ENCODE results near the gene CPNE8.
A peak's percentile ranks its signal among the peaks of the same experiment; 100 is the strongest.

CPNE8 gene

DNA sequence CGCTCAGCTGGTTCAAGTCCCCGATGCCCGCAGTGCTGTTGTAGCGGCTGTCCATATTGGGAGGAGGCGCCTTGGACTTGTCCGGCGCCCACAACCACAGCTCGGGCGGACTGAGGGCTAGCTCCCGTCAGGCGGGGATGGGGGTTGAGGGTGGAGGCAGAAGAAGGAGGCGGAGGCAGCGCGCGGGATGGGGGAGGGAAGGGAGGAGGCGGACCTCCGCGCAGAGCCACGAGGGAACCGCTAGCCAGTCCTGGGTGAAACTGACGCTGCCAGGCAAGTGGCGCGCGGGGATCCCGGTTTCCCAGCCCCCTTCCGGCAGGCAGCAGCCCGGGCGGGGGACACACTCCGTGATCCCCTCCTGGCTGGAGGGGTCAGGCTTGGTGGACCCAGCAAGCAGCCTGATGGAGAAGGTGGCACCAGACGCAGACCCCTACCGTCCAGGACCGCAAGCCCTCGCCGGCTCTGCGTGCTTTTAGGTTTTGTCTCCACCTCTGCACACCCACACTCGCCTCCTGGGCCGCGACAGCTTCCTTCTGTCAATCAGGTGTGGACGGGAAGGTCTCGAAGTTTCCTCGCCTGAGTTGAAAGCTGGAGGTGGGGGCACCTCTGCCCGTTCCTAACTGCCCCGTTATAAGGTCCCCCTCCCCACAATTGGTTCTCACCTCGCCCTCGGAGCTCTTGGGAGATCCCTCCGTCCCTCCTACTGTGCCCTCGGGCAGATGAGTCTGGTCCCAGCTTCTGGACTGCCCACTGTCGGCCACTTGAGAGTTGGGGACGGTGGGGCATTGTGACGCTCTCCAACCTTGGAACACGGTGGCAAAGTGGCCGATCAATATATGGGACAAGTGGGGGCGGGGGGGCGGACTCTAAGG, at the start of gene CPNE8:
TSS of gene CPNE8 (minus strand) at position 112 of the 872 bp plus-strand sequence. CDS start at position 55, 57 bp downstream.
- FAIRE-seq (peak; percentile 54), DNase-seq (ENCODE audit: extremely low spot score, insufficient read length, low read depth) (peak; percentile 22)

DNA sequence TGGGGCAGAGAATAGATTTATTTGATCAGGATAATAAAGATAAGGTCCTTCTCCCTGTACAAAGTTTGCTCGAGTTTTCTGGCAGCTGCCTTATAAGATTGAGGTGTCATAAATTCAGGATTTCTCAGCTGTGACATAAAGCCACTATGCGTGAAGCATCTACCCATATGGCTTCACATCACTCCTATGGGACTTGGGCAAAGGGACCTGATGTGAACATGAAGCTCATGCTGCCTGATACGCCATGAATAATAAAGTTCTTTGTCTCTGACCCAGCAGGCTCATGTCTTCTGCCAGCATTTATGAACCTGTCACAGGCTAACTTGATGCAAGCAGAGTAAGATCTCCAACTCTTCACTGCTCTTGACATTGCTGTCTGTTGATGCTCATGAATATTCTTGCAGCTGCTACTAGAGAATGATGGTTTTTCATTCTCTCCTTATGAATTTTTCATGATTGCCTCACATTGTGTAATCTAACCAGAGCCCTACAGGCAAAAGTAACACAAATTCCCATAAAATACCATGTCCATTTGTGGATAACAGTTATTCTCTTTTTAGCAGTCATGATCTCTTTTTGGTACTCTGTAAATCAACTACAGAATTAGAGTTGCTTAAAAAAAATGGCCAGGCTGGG, 49.0 kb upstream of the CPNE8 start:
- no peak for DNase-seq (ENCODE audit: extremely low spot score, insufficient read length, low read depth)
- no peak for FAIRE-seq

DNA sequence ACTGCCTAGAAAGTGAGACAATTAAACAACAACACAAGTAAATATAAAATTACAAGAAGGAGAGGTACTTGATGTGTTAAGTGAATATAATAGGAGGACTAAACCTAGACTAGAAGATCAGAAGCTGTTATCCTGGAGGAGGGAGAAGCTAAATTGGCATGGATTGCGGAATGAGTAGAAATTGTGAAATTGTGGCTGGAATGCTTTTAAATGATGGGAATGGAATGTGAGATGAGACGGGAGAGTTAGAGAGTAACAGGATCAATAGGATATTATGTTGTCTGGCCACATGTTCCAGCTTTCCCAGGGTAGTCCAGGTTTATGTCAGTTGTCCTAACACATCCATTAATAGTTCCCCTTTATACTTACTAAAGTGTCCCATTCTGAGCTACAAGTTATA, 44.0 kb upstream of the CPNE8 start:
- no peak for DNase-seq (ENCODE audit: extremely low spot score, insufficient read length, low read depth)
- FAIRE-seq, result no peak

DNA sequence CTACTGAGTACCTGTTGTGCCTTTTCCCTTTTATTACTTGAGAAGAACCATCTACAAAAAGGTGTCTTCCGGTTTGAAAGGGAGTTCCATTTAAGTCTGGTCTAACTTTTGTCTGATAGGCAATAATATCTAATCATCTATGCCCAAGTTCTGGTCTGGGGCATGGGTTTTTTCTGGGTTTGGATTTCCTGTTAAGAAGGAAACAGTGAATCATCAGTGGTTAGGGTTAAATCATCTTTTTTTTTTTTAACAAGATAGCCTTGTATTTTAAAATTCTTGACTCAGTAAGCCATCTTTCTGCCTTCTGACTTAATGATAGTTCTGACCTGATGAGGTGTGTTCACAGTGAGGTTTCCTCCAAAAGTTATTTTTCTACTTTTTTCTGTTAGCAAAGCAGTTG, 29.3 kb upstream of the CPNE8 start:
- FAIRE-seq (no peak), DNase-seq (ENCODE audit: extremely low spot score, insufficient read length, low read depth) (no peak)

DNA sequence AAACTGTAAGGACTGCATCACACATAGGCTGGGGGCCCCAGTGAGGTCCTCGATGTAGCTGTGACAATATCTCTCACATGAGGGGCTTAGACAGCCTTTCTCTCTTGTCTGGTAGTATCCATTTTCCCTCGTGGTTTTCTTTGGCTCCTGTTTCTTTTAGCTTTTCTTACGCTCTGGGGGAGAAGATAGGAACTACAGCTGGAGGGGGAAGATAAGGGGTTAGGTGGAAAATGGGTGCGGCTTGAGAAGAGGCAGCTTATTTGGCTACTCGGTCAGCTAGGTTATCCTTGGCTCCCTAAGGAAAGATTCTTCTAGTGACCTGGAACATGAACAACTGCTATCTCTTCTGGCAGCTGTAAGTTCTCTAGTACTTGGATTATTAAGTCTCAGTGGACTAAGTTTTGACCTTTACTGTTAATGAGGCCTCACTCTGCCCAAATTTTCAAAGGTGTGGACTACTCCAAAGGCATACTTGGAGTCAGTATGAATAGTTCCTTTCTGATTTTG, 28.7 kb upstream of the CPNE8 start:
- DNase-seq (ENCODE audit: extremely low spot score, insufficient read length, low read depth) (no peak), FAIRE-seq (no peak)

DNA sequence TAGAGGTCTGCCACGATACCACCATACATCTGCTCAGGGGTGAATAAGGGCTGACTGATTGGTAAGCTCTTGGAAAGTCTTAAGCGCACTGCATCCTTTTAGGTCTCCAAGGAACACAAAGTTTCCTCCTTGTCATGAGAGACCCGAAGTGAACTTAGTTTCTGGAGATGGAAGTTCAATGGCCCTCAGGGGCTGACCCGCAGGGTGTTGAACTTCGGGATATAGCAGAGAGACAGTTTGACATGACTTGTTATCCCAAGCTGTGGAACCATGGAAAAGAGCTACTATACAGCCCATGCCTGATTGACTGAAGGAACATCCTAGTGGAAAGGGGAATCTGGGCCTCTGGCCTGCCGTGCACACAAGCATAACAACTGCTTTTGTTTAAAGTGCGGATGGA, 26.9 kb upstream of the CPNE8 start:
- no peak for FAIRE-seq
- DNase-seq (ENCODE audit: extremely low spot score, insufficient read length, low read depth), result no peak

DNA sequence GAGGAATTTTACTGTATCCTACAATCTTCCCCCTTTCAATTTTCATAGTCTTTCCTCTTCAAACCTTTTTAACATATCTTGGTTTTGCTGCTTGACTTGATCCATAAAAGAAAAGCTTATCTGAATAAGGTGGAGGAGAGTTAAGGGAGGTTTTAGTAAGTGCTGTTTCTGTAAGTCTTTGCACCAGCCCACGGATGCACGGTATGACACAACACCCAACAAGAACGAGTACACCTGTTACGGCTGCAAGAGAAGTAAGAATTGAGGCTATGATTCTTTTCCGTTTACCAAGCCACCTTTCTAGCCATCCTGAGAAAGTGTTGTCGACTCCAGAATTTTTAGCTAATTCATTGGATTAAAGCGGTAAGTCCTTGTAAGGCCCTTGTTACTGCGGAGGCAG, 26.1 kb upstream of the CPNE8 start:
- FAIRE-seq (no peak), DNase-seq (ENCODE audit: extremely low spot score, insufficient read length, low read depth) (no peak)

DNA sequence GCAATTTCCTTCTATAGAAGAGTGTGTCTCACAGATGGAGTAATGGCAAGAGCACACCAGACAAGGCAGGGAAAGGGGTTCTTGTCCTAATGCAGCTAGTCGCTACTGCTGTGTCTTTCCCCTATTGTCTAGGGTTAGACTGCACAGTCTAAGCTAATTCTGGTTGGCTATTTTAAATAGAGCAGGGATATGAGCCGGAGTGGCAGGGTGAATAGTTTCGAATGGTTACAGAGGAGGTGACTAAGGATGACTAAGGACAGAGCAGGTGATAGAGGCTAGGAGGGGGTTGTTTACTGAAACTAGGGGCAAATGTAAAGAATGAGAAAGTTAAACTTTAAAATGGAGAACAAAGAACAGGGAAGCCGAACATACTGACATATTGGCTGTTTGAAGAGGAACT, 25.6 kb upstream of the CPNE8 start:
- FAIRE-seq (no peak), DNase-seq (ENCODE audit: extremely low spot score, insufficient read length, low read depth) (no peak)

DNA sequence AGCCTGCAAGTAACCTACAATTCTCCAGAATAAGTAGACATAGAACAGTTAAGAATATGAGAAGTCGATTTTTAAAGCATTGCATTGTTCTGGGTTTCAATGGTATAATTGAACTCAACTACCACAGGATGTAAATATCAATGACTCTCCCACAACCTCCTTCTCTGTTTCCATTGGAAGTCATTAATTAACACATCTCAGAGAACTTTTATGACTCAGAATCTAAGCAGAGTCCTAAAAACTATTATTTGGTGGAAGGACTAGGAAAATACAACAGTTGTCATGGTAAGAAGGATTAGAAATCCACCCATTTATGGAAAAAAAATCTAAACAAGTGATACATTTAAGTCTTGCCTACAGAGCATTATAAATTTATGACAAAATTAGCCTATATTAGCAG, 21.1 kb upstream of the CPNE8 start:
- DNase-seq (ENCODE audit: extremely low spot score, insufficient read length, low read depth) (no peak), FAIRE-seq (no peak)

DNA sequence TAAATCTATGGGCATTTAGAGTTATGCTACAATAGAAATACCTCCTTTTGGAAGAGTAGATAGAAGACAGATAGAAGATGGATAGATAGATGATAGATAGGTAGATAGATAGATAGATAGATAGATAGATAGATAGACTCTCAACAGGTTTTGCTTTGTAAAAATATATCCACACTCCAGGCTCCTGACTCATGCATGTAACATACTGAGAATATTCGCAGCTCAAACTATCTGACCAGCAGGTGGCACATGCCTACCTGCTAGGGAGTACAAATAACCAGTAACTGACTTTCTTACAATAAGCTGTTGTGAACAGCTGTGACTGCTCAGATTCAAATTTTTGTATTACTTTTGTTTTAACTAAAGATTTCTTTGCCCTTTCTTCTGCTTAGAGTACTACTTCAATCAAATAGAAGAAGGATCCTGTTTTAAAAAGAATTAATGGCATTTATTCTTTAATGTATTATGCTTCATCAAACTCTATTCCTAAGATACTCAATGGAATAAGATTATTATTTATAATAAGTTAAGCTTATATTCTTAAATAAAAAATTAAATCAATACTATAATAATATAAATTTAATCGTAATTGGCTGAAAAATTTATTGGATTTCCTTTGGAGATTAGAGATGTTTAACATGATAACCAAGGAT, 15.8 kb upstream of the CPNE8 start:
- no peak for FAIRE-seq
- no peak for DNase-seq (ENCODE audit: extremely low spot score, insufficient read length, low read depth)

DNA sequence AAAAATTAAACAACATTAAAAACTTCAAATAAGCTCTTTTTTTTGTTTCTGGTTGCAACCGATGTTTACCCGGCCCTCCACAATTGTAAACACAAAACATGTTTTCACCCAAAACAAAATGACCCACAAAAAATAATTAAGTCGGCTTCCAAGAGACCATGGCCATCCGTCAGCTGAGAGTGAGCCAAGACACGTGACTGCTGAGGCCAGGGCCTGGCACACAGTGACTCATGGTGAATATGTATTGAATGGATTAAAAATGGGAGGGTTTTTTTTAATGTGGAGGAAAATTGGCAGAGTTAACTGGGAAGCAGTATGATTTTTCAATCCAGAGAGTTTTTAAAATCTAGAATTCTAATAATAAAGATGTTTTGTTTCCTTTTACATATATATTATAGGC, 13.8 kb upstream of the CPNE8 start:
- FAIRE-seq (no peak), DNase-seq (ENCODE audit: extremely low spot score, insufficient read length, low read depth) (no peak)

DNA sequence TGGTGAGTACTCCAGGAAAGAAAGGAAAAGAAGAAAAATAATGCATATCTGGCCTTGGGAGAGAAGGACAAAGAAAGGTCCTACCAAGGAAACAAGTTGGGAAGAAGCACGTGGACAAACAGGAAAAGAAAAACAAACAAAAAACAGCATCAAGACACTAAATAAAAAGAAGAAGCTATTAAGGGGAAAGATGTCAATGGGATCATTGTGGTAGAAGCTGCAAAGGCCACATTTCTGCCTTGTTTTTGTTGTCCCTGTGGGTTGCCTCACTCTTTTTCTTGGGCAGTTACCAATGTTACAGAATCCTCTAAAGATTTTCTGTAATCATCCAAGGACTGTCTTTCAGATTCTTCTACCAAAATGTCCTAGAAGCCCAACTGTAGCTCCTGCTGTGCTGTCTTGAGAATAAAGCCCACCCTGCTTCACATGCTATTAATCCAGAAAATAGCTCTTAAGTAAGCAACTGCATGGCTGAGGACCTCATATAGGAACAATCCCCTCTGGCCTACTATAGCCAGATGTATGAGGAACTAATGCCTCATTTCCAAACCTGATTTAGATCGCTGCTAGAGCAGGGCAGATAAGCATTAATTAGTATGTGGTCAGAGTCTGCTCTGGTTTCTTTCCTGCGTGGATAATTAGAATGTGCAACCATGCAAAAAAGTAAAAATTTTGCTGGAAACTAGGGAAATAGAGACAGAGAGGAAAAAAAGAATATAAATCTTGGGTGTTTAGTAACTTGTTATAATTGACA, 10.2 kb upstream of the CPNE8 start:
- FAIRE-seq (no peak), DNase-seq (ENCODE audit: extremely low spot score, insufficient read length, low read depth) (no peak)

DNA sequence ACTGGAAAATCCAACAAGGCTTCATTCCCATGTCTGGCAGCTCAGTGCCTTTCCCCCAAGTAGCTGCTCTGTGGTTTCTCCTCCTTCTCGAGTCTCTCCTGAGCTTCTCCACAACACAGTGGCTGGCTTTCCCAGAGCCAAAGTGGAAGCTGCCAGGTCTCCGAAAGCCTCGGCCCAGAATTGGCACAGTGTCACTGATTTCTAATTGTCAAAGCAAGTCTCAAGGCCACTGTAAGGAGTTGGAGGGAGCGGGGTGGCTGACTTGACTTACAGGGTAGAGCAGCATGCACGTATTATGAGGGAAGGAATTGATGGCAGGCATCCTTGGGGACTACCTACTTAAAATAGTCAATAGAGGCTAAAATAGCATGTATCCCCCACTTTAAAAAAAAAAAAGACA, 6.7 kb upstream of the CPNE8 start:
- DNase-seq (ENCODE audit: extremely low spot score, insufficient read length, low read depth) (no peak), FAIRE-seq (no peak)

DNA sequence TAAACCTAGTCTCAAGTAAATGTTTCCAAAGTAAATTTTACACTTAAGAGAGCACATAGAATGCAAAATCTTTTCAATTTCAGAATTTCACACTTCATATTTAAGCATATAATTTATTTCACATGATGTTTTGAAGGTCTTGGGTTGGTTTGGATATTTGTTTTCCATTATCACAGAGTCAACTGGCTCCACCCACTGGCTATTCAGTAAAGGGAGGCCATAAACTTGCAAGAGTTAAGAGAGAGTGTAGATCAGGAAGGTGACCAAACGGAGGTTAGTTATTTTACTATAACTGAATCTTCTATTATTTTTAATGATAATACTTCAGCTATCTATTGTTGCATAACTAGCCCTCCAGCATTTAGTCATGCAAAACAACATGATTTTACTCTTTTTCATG, 6.2 kb upstream of the CPNE8 start:
- no peak for DNase-seq (ENCODE audit: extremely low spot score, insufficient read length, low read depth)
- FAIRE-seq, result no peak

DNA sequence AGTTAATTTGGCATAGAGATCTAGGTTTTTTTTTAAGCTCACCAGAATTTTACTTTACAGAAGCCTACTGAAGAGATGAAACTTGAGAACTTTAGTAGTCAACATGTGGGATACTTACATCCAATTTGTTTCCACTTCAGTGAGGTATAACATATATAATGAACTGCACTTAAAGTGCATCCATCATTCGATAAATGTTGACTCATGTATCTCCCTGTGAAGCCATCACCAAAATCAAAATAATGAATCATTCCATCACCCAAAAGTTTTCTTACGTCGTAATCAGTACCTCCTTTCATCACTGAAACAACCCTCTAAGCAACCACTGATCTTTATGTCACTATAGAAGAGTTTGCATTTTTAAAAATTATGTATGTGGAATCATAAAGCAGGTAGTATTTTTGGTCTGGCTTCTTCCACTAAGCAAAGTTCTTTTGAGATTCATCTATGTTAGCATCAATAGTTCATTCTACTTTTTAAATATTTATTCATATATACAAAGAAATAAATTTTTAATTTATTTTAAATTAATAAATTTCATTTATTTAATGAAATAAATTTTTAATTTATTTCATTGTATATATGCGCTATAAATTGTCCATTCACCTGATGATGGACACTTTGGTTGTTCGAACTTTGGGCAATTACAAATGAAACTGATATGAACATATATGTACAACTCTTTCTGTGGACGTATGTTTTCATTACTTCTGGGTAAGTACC, 2.0 kb upstream of the CPNE8 start:
- no peak for FAIRE-seq

DNA sequence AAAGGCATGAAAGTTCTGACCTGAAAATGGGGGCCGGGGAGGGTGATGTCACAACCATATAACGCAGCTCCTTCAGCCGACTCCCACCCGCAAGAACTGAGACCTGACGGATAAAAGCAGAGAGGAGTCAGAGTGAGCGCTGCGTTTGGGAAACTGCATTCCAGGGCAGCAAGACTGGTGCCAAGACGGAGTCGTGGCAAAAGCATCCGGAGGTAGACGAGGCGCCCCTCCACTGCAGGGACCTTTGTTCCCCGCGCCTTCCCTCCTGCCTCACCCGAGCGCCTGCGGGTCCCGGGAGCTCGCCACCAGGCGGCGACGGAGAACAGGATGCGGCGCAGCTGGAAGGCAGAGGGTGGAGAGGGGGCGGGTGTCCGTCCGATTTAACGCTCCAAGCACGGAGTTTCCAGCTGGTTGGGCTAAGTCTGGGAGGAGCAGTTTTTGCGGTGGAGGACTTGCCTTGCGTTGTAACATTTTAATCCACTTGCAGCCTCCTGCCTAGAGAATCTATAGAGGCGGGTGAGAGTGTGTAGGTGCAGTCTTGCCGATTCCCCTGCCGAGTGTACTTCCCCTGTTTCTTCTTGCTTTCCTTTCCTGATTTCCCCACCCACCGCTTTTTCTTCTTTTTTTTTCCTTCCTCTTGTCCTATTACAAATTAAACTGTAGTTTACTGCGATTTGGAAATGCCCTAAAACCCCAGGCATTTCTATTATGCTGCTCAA, 1.2 kb upstream of the CPNE8 start:
- DNase-seq (ENCODE audit: extremely low spot score, insufficient read length, low read depth), result peak; percentile 35
- peak; percentile 67 for FAIRE-seq

More for the DNA sequence above, 2.0 kb upstream of the CPNE8 start:
- no peak for DNase-seq (ENCODE audit: extremely low spot score, insufficient read length, low read depth)

DNA sequence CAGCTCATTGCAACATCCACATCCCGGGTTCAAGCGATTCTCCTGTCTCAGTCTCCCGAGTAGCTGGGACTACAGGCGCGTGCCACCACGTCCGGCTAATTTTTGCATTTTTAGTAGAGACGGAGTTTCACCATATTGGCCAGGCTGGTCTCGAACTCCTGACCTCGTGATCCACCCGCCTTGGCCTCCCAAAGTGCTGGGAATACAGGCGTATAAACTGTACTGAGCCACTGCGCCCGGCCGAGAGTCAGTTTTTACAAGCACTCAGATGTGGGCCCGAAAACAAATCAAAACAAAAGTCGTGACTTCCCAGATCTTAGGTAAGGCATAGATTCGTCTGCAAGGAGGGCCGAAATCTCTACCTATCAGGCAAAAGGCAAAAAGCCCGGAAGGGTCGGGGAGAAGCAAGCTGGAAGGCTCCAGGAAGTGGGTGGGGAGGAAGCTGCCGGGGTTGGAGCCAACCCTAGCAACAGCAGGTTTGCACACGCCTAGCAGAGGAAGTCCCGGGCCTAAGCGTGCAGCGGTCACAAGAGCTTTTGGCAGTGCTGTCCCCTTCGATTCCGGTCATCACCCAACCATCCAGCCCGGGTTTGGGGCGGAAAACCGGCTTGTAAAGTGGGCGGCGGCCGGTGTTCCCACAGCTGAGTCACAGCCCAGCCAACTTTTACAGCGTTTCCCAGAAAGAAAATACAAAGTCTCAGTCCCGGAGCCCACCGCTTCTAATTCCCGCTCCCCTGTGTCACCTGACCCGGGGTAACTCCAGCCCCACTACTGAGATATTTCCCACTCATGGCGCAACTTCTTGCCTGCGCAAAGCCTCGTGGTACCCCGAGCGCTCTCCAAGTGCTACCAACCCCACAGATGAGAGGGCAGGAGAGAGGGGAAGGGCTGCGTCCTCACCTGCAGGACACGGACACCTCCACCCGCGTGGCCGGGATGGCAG, 583 bp downstream of the CPNE8 start:
- peak; percentile 56 for FAIRE-seq
- DNase-seq (ENCODE audit: extremely low spot score, insufficient read length, low read depth), result no peak

DNA sequence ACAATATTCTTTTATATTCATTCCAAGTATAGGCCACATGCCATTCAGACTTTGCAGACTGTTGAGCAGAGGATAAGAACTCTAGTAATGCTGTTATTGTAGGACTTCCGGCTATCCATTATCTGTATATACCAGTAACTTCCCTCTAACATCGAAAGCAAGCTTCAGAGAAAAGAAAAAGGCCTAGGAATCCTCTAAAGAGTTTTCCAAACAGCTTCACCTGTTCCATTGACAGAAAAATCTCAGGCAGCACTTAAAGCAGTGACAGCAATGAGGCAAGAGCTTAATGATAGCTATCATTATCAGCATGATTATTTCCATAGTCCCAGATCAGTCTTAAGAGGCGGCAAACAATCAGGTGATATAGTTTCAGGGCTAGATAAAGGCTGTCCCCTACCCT, 1.8 kb downstream of the CPNE8 start:
- no peak for DNase-seq (ENCODE audit: extremely low spot score, insufficient read length, low read depth)
- no peak for FAIRE-seq
